Measurements from ENCODE around the gene SERPINA12.

Gene SERPINA12

DNA sequence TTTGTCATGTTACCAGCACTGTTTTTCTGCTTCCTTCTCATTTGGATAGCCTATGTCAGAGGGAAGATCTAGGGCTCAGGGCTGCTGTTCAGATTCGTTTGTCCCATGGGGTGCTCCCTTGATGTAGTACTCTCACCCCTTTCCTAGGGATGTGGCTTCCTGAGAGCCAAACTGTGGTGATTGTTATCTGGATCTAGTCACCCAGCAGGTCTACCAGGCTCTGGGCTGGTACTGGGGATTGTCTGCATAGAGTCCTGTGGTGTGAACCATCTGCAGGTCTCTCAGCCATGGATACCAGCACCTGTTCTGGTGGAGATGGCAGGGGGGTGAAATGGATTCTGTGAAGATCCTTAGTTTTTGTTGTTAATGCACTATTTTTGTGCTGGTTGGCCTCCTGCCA is 51.2 kb downstream of the SERPINA12 start:
- Histone ChIP-seq H3K36me3 (ENCODE audit: control insufficient read depth, insufficient read depth, low read length) (no peaks in the 10 kb centered on the region), H3K27me3 (ENCODE audit: control insufficient read depth, insufficient read depth, low read length, poor library complexity, severe bottlenecking) (no peaks in the 10 kb centered on the region), H3K27ac (ENCODE audit: insufficient read depth, low read depth, low read length, poor library complexity, severe bottlenecking) (no peak overlapping the region), H3K4me1 (ENCODE audit: control insufficient read depth, insufficient read depth, low read length) (no peaks in the 10 kb centered on the region), H3K9me3 (ENCODE audit: control insufficient read depth, low read length) (no peaks in the 10 kb centered on the region), H3K4me3 (ENCODE audit: insufficient read depth, low read depth, low read length) (no peak overlapping the region)
- 88 to 93% methylated on average over 1 of the region's 1 CpG for WGBS, 2 experiments

DNA sequence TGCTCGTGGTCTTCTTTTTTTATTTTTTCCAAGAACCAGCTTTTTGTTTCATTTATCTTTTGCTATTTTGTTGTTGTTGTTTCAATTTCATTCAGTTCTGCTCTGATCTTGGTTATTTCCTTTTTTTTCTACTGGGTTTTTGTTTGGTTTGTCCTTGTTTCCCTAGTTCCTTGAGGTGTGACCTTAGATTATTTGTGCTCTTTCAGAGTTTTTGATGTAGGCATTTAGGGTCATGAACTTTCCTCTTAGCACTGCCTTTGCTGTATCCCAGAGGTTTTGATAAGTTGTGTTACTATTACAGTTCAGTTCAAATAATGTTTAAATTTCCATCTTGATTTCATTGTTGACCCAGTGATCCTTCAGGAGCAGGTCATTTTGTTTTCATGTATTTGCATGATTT is 53.3 kb downstream of the SERPINA12 start:
- no peaks in the 10 kb centered on the region for H3K36me3 ChIP-seq (ENCODE audit: control insufficient read depth, insufficient read depth, low read length)
- no peak overlapping the region for H3K4me3 ChIP-seq (ENCODE audit: insufficient read depth, low read depth, low read length)
- no peaks in the 10 kb centered on the region for H3K9me3 ChIP-seq (ENCODE audit: control insufficient read depth, low read length)
- peaks cover 18% of the 10 kb centered on the region for H3K4me1 ChIP-seq (ENCODE audit: control insufficient read depth, insufficient read depth, low read length)
- WGBS, 2 experiments: 60% methylated on average over 1 of the region's 1 CpG; no CpG with 5 or more reads in 1 of the 2 experiments
- no peak overlapping the region for H3K27ac ChIP-seq (ENCODE audit: insufficient read depth, low read depth, low read length, poor library complexity, severe bottlenecking)
- H3K27me3 ChIP-seq (ENCODE audit: control insufficient read depth, insufficient read depth, low read length, poor library complexity, severe bottlenecking): no peaks in the 10 kb centered on the region

DNA sequence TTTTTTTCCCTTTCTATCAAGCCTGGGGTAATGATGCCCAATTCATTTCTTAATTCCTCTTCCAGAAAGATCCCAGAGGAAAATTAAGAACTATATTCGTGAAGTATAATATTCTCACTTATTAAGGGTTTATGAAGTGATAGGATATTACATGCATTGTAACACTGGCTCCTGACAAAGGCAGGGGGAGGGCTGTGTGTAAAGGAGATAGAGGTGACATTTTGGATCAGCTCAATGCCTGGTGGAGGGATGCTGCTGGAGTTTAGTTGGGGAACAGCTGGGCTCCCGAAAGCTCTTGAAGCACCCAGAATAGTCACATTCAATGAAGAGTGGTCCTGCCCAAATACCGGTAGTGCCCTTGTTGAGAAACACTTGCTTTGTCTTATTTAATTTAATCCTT is 57.4 kb downstream of the SERPINA12 start:
- Histone ChIP-seq H3K4me1 (ENCODE audit: control insufficient read depth, insufficient read depth, low read length) (peaks cover 21% of the 10 kb centered on the region), H3K36me3 (ENCODE audit: control insufficient read depth, insufficient read depth, low read length) (no peaks in the 10 kb centered on the region), H3K9me3 (ENCODE audit: control insufficient read depth, low read length) (no peaks in the 10 kb centered on the region), H3K27me3 (ENCODE audit: control insufficient read depth, insufficient read depth, low read length, poor library complexity, severe bottlenecking) (no peaks in the 10 kb centered on the region), H3K4me3 (ENCODE audit: insufficient read depth, low read depth, low read length) (no peak overlapping the region), H3K27ac (ENCODE audit: insufficient read depth, low read depth, low read length, poor library complexity, severe bottlenecking) (no peak overlapping the region)
- 48 to 49% methylated on average over 2 to 3 of the region's 3 CpGs for WGBS, 2 experiments

DNA sequence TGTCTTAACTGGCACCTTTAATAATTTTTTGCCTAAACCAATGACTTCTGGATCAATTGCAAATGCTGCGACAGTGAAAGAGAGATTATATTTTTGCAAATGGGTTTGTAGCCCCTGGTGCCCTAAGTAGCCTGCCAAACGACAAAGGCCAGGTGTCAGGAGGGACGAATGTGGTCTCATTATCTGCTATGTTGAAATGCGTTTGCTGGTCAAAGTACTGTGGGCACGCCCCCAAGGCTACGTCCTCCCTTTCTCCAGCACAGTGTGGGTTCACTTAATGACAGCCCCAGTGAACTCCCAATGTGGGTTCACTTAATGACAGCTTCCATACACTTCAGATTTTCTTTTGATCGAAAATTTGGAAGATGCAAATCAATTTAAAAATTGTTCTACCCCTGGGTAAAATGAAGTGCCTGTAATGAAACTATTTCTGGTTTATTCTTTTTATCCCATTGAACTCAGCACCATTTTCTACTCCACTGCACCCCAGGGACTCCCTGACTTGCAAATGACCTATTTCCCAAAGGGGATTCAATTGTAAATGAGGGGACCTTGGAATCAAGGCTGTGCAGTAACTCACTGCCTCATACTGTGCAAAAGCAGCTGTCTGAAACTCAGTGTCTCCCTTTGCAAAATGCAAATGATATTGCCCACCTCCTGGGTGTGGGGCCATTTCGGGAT is 58.0 kb downstream of the SERPINA12 start:
- Histone ChIP-seq H3K9me3 (ENCODE audit: control insufficient read depth, low read length) (no peaks in the 10 kb centered on the region), H3K36me3 (ENCODE audit: control insufficient read depth, insufficient read depth, low read length) (no peaks in the 10 kb centered on the region), H3K27me3 (ENCODE audit: control insufficient read depth, insufficient read depth, low read length, poor library complexity, severe bottlenecking) (no peaks in the 10 kb centered on the region), H3K4me3 (ENCODE audit: insufficient read depth, low read depth, low read length) (no peak overlapping the region), H3K4me1 (ENCODE audit: control insufficient read depth, insufficient read depth, low read length) (peaks cover 21% of the 10 kb centered on the region), H3K27ac (ENCODE audit: insufficient read depth, low read depth, low read length, poor library complexity, severe bottlenecking) (no peak overlapping the region)
- WGBS, 2 experiments: 8 to 18% methylated on average over 8 of the region's 8 CpGs

DNA sequence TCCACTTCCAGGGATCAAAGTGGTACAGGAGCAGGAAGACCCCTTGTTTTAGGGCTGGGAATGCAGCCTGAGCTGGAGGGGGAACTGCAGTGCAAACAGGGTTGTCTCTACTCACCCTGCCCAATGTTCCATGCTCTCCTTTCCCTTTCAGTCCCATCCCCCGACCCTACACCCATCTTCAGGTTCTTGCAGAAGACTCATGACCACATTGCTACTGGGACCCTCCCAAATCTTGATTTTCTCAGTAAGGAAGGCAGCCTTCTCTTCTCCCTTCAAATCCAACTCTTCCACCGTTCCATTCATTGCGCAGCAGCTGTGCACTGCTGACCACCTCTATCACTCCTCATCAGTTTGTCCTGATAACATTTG is 58.6 kb downstream of the SERPINA12 start:
- Histone ChIP-seq H3K4me1 (ENCODE audit: control insufficient read depth, insufficient read depth, low read length) (peaks cover 21% of the 10 kb centered on the region), H3K4me3 (ENCODE audit: insufficient read depth, low read depth, low read length) (no peak overlapping the region), H3K9me3 (ENCODE audit: control insufficient read depth, low read length) (no peaks in the 10 kb centered on the region), H3K27me3 (ENCODE audit: control insufficient read depth, insufficient read depth, low read length, poor library complexity, severe bottlenecking) (no peaks in the 10 kb centered on the region), H3K27ac (ENCODE audit: insufficient read depth, low read depth, low read length, poor library complexity, severe bottlenecking) (no peak overlapping the region), H3K36me3 (ENCODE audit: control insufficient read depth, insufficient read depth, low read length) (no peaks in the 10 kb centered on the region)
- WGBS, 2 experiments: 75 to 77% methylated on average over 3 of the region's 3 CpGs

DNA sequence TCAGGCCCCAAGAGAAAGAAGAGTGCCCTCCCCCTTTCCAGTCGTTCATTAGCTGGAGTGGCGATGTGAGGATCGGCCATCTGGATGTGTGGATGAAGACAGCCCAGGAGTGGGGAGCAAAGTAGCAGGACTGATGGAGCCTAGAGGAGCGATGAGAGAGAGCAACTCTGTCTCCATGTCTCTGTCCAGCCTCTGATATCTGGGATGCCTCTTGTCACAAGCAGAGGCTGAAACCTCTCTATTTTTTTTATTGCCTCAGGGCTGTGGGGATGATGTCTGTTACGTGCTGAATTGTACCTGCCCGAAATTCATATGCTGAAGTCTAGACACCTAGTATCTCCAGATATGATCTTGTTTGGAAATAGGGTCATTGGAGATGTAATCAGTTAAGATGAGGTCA is 59.3 kb downstream of the SERPINA12 start:
- no peak overlapping the region for H3K4me3 ChIP-seq (ENCODE audit: insufficient read depth, low read depth, low read length)
- H3K9me3 ChIP-seq (ENCODE audit: control insufficient read depth, low read length): no peaks in the 10 kb centered on the region
- no peaks in the 10 kb centered on the region for H3K36me3 ChIP-seq (ENCODE audit: control insufficient read depth, insufficient read depth, low read length)
- H3K27me3 ChIP-seq (ENCODE audit: control insufficient read depth, insufficient read depth, low read length, poor library complexity, severe bottlenecking): no peaks in the 10 kb centered on the region
- H3K27ac ChIP-seq (ENCODE audit: insufficient read depth, low read depth, low read length, poor library complexity, severe bottlenecking): no peak overlapping the region
- peaks cover 21% of the 10 kb centered on the region for H3K4me1 ChIP-seq (ENCODE audit: control insufficient read depth, insufficient read depth, low read length)
- 94 to 97% methylated on average over 6 of the region's 6 CpGs for WGBS, 2 experiments

DNA sequence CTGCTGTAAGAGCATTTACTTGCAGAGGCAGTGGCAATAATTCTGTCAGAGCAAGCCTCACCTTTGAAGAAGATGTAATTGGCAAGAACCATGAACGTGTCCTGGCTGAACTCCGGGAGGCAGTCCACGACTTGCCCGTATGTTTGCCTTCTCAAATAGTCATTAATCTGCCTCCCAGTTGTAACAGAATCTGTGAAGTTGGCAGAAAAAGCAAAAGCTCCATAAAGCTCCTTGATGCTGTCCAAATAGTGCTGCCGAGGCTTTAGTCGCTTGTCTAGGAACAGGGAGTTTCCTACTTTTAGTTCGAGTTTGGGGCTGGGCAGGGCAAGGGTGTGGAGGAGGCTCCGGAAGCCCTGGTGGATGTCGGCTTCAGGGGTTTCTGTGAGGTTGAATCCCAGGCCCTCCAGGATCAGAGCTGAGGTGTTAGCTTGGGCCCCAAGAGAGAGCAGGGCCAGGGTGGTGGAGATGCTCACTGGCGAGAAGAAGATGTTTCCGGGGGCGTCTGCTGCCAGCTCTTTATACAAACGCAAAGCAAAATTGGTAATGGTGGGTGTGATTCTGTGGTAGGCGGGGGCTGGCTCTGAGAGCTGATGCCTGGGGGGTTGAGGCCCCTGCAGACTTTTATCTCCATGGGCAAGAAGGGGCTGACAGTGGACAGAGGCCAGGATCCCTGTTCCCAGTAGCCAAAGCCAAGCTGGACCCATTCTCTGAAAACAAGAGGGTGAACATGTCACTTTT is 61.0 kb downstream of the SERPINA12 start:
- WGBS, 2 experiments: 94% methylated on average over 14 of the region's 14 CpGs
- peaks cover 21% of the 10 kb centered on the region for H3K4me1 ChIP-seq (ENCODE audit: control insufficient read depth, insufficient read depth, low read length)
- H3K27ac ChIP-seq (ENCODE audit: insufficient read depth, low read depth, low read length, poor library complexity, severe bottlenecking): no peak overlapping the region
- no peaks in the 10 kb centered on the region for H3K27me3 ChIP-seq (ENCODE audit: control insufficient read depth, insufficient read depth, low read length, poor library complexity, severe bottlenecking)
- no peaks in the 10 kb centered on the region for H3K9me3 ChIP-seq (ENCODE audit: control insufficient read depth, low read length)
- no peaks in the 10 kb centered on the region for H3K36me3 ChIP-seq (ENCODE audit: control insufficient read depth, insufficient read depth, low read length)
- no peak overlapping the region for H3K4me3 ChIP-seq (ENCODE audit: insufficient read depth, low read depth, low read length)

DNA sequence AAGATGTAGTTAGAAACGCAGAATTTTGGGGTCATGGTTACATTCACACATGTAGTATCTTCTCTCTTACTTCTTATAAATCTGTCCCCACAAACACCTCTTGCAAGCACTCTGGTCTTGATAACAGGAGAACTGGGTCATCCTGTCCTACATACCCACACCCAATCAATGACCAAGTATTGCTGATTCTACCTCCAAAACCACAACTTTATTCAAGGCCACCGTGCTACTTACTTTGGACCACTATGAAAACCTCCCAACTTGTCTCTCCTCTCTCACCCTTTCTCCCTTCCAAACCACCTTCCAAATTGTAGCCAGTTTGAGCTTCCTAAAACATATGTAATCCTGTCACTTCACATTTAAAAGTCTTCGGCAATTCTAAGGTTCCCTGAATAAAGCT is 62.1 kb downstream of the SERPINA12 start:
- 86% methylated on average over 3 of the region's 3 CpGs for WGBS, 2 experiments
- no peak overlapping the region for H3K27ac ChIP-seq (ENCODE audit: insufficient read depth, low read depth, low read length, poor library complexity, severe bottlenecking)
- no peaks in the 10 kb centered on the region for H3K9me3 ChIP-seq (ENCODE audit: control insufficient read depth, low read length)
- H3K4me1 ChIP-seq (ENCODE audit: control insufficient read depth, insufficient read depth, low read length): peaks cover 15% of the 10 kb centered on the region
- H3K4me3 ChIP-seq (ENCODE audit: insufficient read depth, low read depth, low read length): no peak overlapping the region
- no peaks in the 10 kb centered on the region for H3K36me3 ChIP-seq (ENCODE audit: control insufficient read depth, insufficient read depth, low read length)
- no peaks in the 10 kb centered on the region for H3K27me3 ChIP-seq (ENCODE audit: control insufficient read depth, insufficient read depth, low read length, poor library complexity, severe bottlenecking)

DNA sequence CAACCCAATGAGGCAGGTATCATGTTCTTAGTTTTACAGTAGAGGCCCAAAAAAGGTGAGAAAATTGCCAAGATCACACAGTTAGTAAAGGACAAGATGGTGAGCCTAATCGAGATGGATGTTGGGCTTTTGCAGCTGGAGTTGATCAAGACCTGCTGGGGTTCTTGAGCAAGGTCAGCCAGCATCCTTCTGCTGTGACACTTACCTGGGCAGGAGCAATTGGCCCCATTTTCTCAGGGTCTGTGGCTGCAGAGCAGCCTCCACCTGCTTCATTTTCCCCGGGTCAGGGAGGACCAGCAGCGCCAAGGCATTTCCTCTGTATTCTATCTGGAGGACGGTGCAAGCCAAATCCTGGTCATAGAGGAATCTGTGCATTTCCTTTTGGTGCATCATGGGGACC is 63.1 kb downstream of the SERPINA12 start:
- Histone ChIP-seq H3K9me3 (ENCODE audit: control insufficient read depth, low read length) (no peaks in the 10 kb centered on the region), H3K36me3 (ENCODE audit: control insufficient read depth, insufficient read depth, low read length) (no peaks in the 10 kb centered on the region), H3K27me3 (ENCODE audit: control insufficient read depth, insufficient read depth, low read length, poor library complexity, severe bottlenecking) (no peaks in the 10 kb centered on the region), H3K27ac (ENCODE audit: insufficient read depth, low read depth, low read length, poor library complexity, severe bottlenecking) (no peak overlapping the region), H3K4me1 (ENCODE audit: control insufficient read depth, insufficient read depth, low read length) (peaks cover 5% of the 10 kb centered on the region), H3K4me3 (ENCODE audit: insufficient read depth, low read depth, low read length) (no peak overlapping the region)
- 82 to 87% methylated on average over 4 of the region's 4 CpGs for WGBS, 2 experiments

DNA sequence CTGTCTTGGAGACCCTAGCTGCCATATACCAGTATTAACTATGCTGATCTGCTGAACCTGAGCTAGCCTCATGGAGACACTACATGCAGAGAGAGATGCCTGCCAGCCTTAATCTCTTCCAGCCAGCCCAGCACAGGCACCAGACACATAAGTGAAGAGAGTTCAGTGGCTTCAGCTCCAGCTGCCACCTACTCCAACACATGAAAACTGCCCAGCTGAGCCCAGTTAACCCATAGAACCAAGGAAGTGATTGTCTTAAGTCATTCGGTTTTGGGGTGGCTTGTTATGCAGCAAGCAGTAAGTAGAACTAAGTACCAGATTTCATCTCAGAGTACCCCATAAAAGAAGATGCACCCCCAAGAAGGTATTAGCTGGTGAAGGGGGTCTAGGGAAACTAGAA is 64.3 kb downstream of the SERPINA12 start:
- no peaks in the 10 kb centered on the region for H3K9me3 ChIP-seq (ENCODE audit: control insufficient read depth, low read length)
- H3K4me3 ChIP-seq (ENCODE audit: insufficient read depth, low read depth, low read length): no peak overlapping the region
- 100% methylated on average over 1 of the region's 1 CpG; no CpG with 5 or more reads in 1 of the 2 experiments for WGBS, 2 experiments
- no peaks in the 10 kb centered on the region for H3K4me1 ChIP-seq (ENCODE audit: control insufficient read depth, insufficient read depth, low read length)
- no peaks in the 10 kb centered on the region for H3K36me3 ChIP-seq (ENCODE audit: control insufficient read depth, insufficient read depth, low read length)
- no peak overlapping the region for H3K27ac ChIP-seq (ENCODE audit: insufficient read depth, low read depth, low read length, poor library complexity, severe bottlenecking)
- no peaks in the 10 kb centered on the region for H3K27me3 ChIP-seq (ENCODE audit: control insufficient read depth, insufficient read depth, low read length, poor library complexity, severe bottlenecking)

Data from ectodermal cell (in vitro differentiated cells).